Measurements from ENCODE around the gene ZSWIM2. TPM values are rescaled to one million over a fixed set of nuclear protein-coding genes. Genes with fewer than 3 reads are reported as not detected.
"Not testable (repeated sequence)": the region's sequence is repeated elsewhere in the genome, so short reads cannot be mapped to it uniquely, and the experiment has no call there.

ZSWIM2 gene
- polyA plus RNA-seq, 1 of the 3 experiments (the other 2 are of a cell fraction): 0.05 TPM

DNA sequence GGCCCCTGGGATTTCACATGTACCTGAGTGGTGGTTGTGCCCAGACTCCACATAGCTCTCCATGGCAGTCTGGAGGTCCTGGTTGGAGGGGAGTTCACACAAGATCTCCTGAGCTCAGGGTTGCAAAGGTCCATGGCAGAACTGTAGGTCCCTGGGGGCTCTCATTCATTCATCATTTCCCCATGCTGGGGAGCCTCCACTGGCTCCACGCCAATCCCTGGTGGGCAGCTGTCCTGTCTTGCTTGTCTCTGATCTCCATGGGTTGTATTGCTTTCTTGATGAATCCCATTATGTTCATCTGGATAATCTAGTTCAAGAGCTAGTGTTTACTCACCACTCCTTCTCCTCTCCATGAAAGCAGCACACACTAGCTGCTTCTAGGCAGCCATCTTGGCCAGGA is 42.4 kb downstream of the ZSWIM2 start:
- WGBS (ENCODE audit: low lambda C conversion rate): 29% methylated on average over 1 of the region's 1 CpG
- Histone ChIP-seq H3K27me3 (ENCODE audit: insufficient read depth) (no peaks in the 10 kb centered on the region), H4K20me1 (ENCODE audit: insufficient read depth) (no peaks in the 10 kb centered on the region), H3F3A (replicated peaks; ENCODE audit: insufficient read depth) (no peaks in the 10 kb centered on the region), H3K9me3 (peaks cover 3% of the 10 kb centered on the region; the same call in 1 of the 2 replicates), H3K27ac (ENCODE audit: low read depth in 2 of 2, low read length in 1 of 2) (no peak overlapping the region), H2AFZ (ENCODE audit: low read depth) (no peak overlapping the region), H3K4me1 (ENCODE audit: control insufficient read depth in 1 of 2, insufficient read depth in 2 of 2, low read depth in 1 of 2, low read length in 1 of 2) (no peaks in the 10 kb centered on the region), H3K4me3 (ENCODE audit: low read depth in 2 of 2, low read length in 1 of 2) (no peak overlapping the region), H3K9me2 (no peaks in the 10 kb centered on the region), H3K79me2 (ENCODE audit: insufficient read depth) (no peaks in the 10 kb centered on the region), H3K4me2 (no peak overlapping the region), H3K36me3 (replicated peaks in 1 of 2; ENCODE audit: control insufficient read depth in 1 of 2, insufficient read depth in 2 of 2, low read length in 1 of 2) (no peaks in the 10 kb centered on the region), H3K9ac (no peak overlapping the region)
- TF ChIP-seq, protein P1, sequence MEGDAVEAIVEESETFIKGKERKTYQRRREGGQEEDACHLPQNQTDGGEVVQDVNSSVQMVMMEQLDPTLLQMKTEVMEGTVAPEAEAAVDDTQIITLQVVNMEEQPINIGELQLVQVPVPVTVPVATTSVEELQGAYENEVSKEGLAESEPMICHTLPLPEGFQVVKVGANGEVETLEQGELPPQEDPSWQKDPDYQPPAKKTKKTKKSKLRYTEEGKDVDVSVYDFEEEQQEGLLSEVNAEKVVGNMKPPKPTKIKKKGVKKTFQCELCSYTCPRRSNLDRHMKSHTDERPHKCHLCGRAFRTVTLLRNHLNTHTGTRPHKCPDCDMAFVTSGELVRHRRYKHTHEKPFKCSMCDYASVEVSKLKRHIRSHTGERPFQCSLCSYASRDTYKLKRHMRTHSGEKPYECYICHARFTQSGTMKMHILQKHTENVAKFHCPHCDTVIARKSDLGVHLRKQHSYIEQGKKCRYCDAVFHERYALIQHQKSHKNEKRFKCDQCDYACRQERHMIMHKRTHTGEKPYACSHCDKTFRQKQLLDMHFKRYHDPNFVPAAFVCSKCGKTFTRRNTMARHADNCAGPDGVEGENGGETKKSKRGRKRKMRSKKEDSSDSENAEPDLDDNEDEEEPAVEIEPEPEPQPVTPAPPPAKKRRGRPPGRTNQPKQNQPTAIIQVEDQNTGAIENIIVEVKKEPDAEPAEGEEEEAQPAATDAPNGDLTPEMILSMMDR (IDR thresholded peaks at IDR 0.05): no peak
- TF ChIP-seq MEF2A (IDR thresholded peaks at IDR 0.05; ENCODE audit: borderline replicate concordance, low read depth) (no peak), NFIC (IDR thresholded peaks at IDR 0.05; ENCODE audit: borderline replicate concordance) (no peak), EP300 (IDR thresholded peaks at IDR 0.05; ENCODE audit: borderline replicate concordance in 1 of 2, low read depth in 1 of 2, low read length in 1 of 2) (no peak), RFX5 (IDR thresholded peaks at IDR 0.05; ENCODE audit: low read length) (no peak), FOXM1 (IDR thresholded peaks at IDR 0.05; ENCODE audit: low read depth) (no peak), FOXJ3 (CRISPR knock-in tag; IDR thresholded peaks at IDR 0.05) (no peak), RAD21 (IDR thresholded peaks at IDR 0.05; ENCODE audit: low read length) (no peak), RCOR1 (IDR thresholded peaks at IDR 0.05; ENCODE audit: low read length) (no peak), TEAD4 (IDR thresholded peaks at IDR 0.05; ENCODE audit: borderline replicate concordance, insufficient read depth) (no peak), FOSL2 (IDR thresholded peaks at IDR 0.05; ENCODE audit: borderline replicate concordance, low read depth) (no peak), SIN3A (IDR thresholded peaks at IDR 0.05; ENCODE audit: borderline replicate concordance, low read depth, low read length) (no peak), GATA2 (CRISPR knock-in tag; IDR thresholded peaks at IDR 0.05) (no peak), POLR2AphosphoS5 (IDR thresholded peaks at IDR 0.05; ENCODE audit: low read depth, low read length) (no peak)
- CTCF ChIA-PET: interaction anchor here (1.2 kb wide), 1 partner anchor 44 kb away, joined by 3 read pairs; no protein-coding TSS in a partner anchor
- POLR2A ChIA-PET: no interaction called here
- DNase-seq: no peak

- H3K27ac ChIP-seq (ENCODE audit: low read depth in 2 of 2, low read length in 1 of 2); H3K4me1 ChIP-seq (ENCODE audit: control insufficient read depth in 1 of 2, insufficient read depth in 2 of 2, low read depth in 1 of 2, low read length in 1 of 2); H3K9me2 ChIP-seq; DNase-seq; CTCF ChIA-PET; H3K79me2 ChIP-seq (ENCODE audit: insufficient read depth); H3K9me3 ChIP-seq; H3F3A ChIP-seq (replicated peaks; ENCODE audit: insufficient read depth); H4K20me1 ChIP-seq (ENCODE audit: insufficient read depth); H2AFZ ChIP-seq (ENCODE audit: low read depth); H3K27me3 ChIP-seq (ENCODE audit: insufficient read depth); H3K36me3 ChIP-seq (replicated peaks in 1 of 2; ENCODE audit: control insufficient read depth in 1 of 2, insufficient read depth in 2 of 2, low read length in 1 of 2); H3K4me2 ChIP-seq; POLR2A ChIA-PET; H3K4me3 ChIP-seq (ENCODE audit: low read depth in 2 of 2, low read length in 1 of 2); H3K9ac ChIP-seq: not testable (repeated sequence)
- WGBS (ENCODE audit: low lambda C conversion rate): 8% methylated on average over 1 of the region's 1 CpG
These were observed 50.4 kb downstream of the ZSWIM2 start for GRCh38 chr2:186798604-186799003.

Measured in SK-N-SH (cell line).